BE2C (cell line): ENCODE measurements around the gene TSPAN15.

Source experiments
- DNase-seq: peaks from one replicate; pipeline ENCODE4 v3.0.0-alpha.2; 2020
- H3K27me3 ChIP-seq: fragments of 250-450 bp; sonication (Bioruptor Pico); 2 replicates; pipeline ENCODE4 v1.5.1; 2020; ENCODE audit warnings: mild to moderate bottlenecking
- H3K36me3 ChIP-seq: fragments of 250-450 bp; sonication (Bioruptor Pico); 2 replicates; pipeline ENCODE4 v1.5.1; 2020; ENCODE audit warnings: mild to moderate bottlenecking
- H3K4me1 ChIP-seq: fragments of 250-450 bp; sonication (Bioruptor Pico); 2 replicates; pipeline ENCODE4 v1.5.1; 2020
- H3K4me3 ChIP-seq: 2 replicates; pipeline ENCODE4 v1.5.1; 2011; ENCODE audit warnings: low read depth, low read length
- H3K9me3 ChIP-seq: fragments of 250-450 bp; sonication (Bioruptor Pico); 2 replicates; pipeline ENCODE4 v1.5.1; 2020
- TF ChIP-seq, protein P1 (sequence below): IDR thresholded peaks from 2 replicates; pipeline ENCODE4 v1.5.1; 2012; ENCODE audit warnings: mild to moderate bottlenecking, low read depth, low read length

The TSPAN15 gene

DNA sequence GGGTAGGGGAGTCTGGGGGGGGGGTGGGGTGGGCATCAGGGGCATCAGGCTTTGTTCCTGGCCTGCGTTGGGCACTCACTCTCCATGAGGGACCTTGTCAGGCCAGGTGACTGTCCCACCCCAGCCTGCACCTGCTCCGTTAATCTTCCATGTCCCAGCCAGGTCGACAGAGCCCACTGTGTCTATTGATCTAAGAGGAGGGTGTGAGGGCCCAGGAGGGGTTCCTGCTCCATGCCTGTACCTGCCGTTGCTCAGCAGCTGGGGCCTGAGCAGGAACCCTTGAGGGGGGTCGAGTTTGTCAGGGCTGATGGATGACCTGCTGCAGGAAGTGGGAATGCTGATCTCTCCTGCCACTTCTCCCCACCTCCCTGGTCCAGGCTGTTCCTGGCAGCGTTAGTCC lies 103.3 kb downstream of the TSPAN15 start:
- Histone ChIP-seq H3K4me3 (no peak overlapping the region), H3K9me3 (no peaks in the 10 kb centered on the region), H3K36me3 (no peaks in the 10 kb centered on the region), H3K27me3 (peaks cover 7% of the 10 kb centered on the region; the same call in 1 of the 2 replicates), H3K4me1 (no peaks in the 10 kb centered on the region)
- TF ChIP-seq, protein P1, sequence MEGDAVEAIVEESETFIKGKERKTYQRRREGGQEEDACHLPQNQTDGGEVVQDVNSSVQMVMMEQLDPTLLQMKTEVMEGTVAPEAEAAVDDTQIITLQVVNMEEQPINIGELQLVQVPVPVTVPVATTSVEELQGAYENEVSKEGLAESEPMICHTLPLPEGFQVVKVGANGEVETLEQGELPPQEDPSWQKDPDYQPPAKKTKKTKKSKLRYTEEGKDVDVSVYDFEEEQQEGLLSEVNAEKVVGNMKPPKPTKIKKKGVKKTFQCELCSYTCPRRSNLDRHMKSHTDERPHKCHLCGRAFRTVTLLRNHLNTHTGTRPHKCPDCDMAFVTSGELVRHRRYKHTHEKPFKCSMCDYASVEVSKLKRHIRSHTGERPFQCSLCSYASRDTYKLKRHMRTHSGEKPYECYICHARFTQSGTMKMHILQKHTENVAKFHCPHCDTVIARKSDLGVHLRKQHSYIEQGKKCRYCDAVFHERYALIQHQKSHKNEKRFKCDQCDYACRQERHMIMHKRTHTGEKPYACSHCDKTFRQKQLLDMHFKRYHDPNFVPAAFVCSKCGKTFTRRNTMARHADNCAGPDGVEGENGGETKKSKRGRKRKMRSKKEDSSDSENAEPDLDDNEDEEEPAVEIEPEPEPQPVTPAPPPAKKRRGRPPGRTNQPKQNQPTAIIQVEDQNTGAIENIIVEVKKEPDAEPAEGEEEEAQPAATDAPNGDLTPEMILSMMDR, result no peak
- no peak for DNase-seq
